ENCODE measurements around the gene SLFN12L. TPM values are rescaled to one million over a fixed set of nuclear protein-coding genes. Genes with fewer than 3 reads are reported as not detected.

SLFN12L gene
- total RNA-seq, 1 donor from 2014 or later = 12.3 TPM

DNA sequence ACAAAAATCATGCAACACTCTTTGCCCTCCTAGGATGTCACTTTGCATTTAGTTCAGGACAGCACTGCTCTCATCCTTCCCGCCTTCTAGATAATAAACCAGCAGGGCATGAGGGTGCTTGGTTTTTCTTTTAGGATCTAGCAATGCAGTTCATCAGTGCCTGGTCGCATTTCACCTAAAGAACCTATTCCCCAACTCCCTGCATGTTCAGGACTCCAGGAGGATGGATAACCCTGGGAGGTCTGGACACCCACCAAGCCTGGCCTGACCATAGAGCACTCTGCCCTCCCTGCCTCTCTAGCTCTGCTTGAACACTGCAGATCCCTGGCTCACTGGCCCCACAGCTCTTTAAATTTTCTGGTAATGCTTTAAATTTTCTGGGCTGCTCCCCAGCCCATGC, 107.8 kb downstream of the SLFN12L start:
- Histone ChIP-seq H3K9me3 (no peaks in the 10 kb centered on the region), H3K36me3 (no peaks in the 10 kb centered on the region), H3K4me3 (no peak overlapping the region), H3K27ac (no peak overlapping the region), H3K27me3 (no peaks in the 10 kb centered on the region), H3K4me1 (peaks cover 26% of the 10 kb centered on the region)
- TF ChIP-seq POLR2AphosphoS5 (IDR thresholded peaks at IDR 0.05; ENCODE audit: insufficient read depth in 1 of 2, low read depth in 1 of 2) (no peak), POLR2A (IDR thresholded peaks at IDR 0.05) (no peak)
- TF ChIP-seq, protein P1, sequence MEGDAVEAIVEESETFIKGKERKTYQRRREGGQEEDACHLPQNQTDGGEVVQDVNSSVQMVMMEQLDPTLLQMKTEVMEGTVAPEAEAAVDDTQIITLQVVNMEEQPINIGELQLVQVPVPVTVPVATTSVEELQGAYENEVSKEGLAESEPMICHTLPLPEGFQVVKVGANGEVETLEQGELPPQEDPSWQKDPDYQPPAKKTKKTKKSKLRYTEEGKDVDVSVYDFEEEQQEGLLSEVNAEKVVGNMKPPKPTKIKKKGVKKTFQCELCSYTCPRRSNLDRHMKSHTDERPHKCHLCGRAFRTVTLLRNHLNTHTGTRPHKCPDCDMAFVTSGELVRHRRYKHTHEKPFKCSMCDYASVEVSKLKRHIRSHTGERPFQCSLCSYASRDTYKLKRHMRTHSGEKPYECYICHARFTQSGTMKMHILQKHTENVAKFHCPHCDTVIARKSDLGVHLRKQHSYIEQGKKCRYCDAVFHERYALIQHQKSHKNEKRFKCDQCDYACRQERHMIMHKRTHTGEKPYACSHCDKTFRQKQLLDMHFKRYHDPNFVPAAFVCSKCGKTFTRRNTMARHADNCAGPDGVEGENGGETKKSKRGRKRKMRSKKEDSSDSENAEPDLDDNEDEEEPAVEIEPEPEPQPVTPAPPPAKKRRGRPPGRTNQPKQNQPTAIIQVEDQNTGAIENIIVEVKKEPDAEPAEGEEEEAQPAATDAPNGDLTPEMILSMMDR (IDR thresholded peaks at IDR 0.05) = no peak
- intact Hi-C loops (cut with DNase I) = no loop called here
- DNase-seq (ENCODE audit: extremely low spot score in 2 of 2) = no peak

DNA sequence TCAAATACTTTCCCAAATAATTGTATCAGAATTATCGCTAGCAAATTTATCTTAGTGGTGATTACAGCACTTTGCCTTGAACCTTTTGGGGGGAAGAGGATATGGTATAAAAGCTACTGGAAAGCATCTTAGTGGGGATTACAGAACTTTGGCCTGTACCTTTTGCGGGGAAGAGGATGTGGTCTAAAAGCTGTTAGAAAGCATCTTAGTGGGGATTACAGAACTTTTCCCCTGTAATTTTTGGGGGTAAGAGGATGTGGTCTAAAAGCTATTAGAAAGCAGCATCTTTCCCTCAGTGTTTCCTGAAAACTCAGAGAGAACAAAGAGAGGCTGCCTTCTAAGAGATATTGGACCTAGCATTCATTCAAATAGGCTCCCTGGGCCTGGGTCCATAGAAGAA, 109.2 kb downstream of the SLFN12L start:
- Histone ChIP-seq H3K27ac (no peak overlapping the region), H3K4me1 (peaks cover 20% of the 10 kb centered on the region), H3K36me3 (no peaks in the 10 kb centered on the region), H3K9me3 (no peaks in the 10 kb centered on the region), H3K27me3 (no peaks in the 10 kb centered on the region), H3K4me3 (no peak overlapping the region)
- TF ChIP-seq POLR2A (IDR thresholded peaks at IDR 0.05) = no peak
- no peak for TF ChIP-seq POLR2AphosphoS5 (IDR thresholded peaks at IDR 0.05; ENCODE audit: insufficient read depth in 1 of 2, low read depth in 1 of 2)
- TF ChIP-seq, protein P1 (IDR thresholded peaks at IDR 0.05) = no peak
- intact Hi-C loops (cut with DNase I) = no loop called here
- DNase-seq (ENCODE audit: extremely low spot score in 2 of 2) = no peak

DNA sequence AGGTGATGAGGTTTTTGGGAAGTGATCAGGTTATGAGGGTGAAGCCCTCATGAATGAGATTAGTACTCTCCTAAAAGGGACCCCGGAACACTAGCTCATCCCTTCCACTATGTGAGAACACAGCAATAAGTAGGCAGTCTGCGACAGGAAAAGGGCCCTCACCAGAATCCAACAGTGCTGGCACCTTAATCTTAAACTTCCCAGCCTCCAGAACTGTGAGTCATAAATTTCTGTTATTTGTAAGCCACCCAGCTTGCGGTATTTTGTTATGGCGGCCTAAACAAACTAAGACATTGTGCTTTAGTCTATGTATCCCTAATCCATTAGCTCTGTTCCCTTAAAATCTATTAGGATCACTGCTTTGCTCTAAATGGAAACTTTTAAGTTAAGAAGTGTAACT, 113.7 kb downstream of the SLFN12L start:
- H3K4me3 ChIP-seq = no peak overlapping the region
- TF ChIP-seq POLR2A (IDR thresholded peaks at IDR 0.05) (no peak), POLR2AphosphoS5 (IDR thresholded peaks at IDR 0.05; ENCODE audit: insufficient read depth in 1 of 2, low read depth in 1 of 2) (no peak)
- TF ChIP-seq, protein P1 (IDR thresholded peaks at IDR 0.05) = no peak
- no peak for DNase-seq (ENCODE audit: extremely low spot score in 2 of 2)
- no peak overlapping the region for H3K27ac ChIP-seq
- no peaks in the 10 kb centered on the region for H3K4me1 ChIP-seq
- H3K9me3 ChIP-seq = no peaks in the 10 kb centered on the region
- no peaks in the 10 kb centered on the region for H3K27me3 ChIP-seq
- no peaks in the 10 kb centered on the region for H3K36me3 ChIP-seq
- intact Hi-C loops (cut with DNase I) = no loop called here

Small RNAs within 50 kb of the gene (small RNA-seq; reads per million reads assigned to genes)
- gene AC015911.1 (not detected), gene SNORD7 (120 reads per million, percentile 97 among the genes with 10 or more reads in this experiment)

Other genes with a start within 250 kb of the SLFN12L start
- gene SLFN11, start 164.1 kb downstream of the SLFN12L start, total RNA-seq = 21.1 TPM
- 5.9 TPM for gene SLFN12, start 105.2 kb downstream of the SLFN12L start, total RNA-seq
- gene SLFN13, start 88.9 kb downstream of the SLFN12L start, total RNA-seq = 6.9 TPM
- not detected for gene SLFN14, start 23.1 kb upstream of the SLFN12L start, total RNA-seq
- gene PEX12, start 40.9 kb upstream of the SLFN12L start, total RNA-seq = 2.9 TPM
- 62.1 TPM for gene AP2B1, start 49.6 kb upstream of the SLFN12L start, total RNA-seq
- gene RASL10B, start 194.0 kb upstream of the SLFN12L start, total RNA-seq = 9.1 TPM
- gene GAS2L2, start 215.6 kb upstream of the SLFN12L start, total RNA-seq = not detected
- not detected for gene C17orf50, start 223.2 kb upstream of the SLFN12L start, total RNA-seq

Data from vagina (tissue), 2 donors.